HG03280 (cell line): ENCODE data around the gene MAST4.

Experiments
- ATAC-seq: cut with Tn5 transposase; IDR thresholded peaks from one replicate; pipeline ENCODE4 v1.9.1; 2021; ENCODE audit warnings: mild to moderate bottlenecking, moderate library complexity; ENCODE audit not compliant: unreplicated experiment

MAST4 gene

GRCh38 chr5:67058998-67059743, 463.0 kb downstream of the MAST4 start:
- no peak for ATAC-seq

- ATAC-seq = no peak
These were observed 463.7 kb downstream of the MAST4 start for GRCh38 chr5:67059744-67060490.

GRCh38 chr5:67061511-67061910, 465.3 kb downstream of the MAST4 start:
- ATAC-seq = no peak

GRCh38 chr5:67063055-67063454, 466.9 kb downstream of the MAST4 start:
- ATAC-seq = no peak

GRCh38 chr5:67063791-67064190, 467.6 kb downstream of the MAST4 start:
- ATAC-seq = no peak

GRCh38 chr5:67065237-67065636, 469.0 kb downstream of the MAST4 start:
- peak; percentile 69 for ATAC-seq

GRCh38 chr5:67065696-67066095, 469.5 kb downstream of the MAST4 start:
- no peak for ATAC-seq

- no peak for ATAC-seq
These were observed 470.6 kb downstream of the MAST4 start for GRCh38 chr5:67066815-67067214.

- no peak for ATAC-seq
These were observed 477.0 kb downstream of the MAST4 start for GRCh38 chr5:67073045-67073680.

GRCh38 chr5:67077296-67077695, 481.1 kb downstream of the MAST4 start:
- ATAC-seq = no peak

- no peak for ATAC-seq
These were observed 485.1 kb downstream of the MAST4 start for GRCh38 chr5:67081261-67081660.

- no peak for ATAC-seq
These were observed 486.7 kb downstream of the MAST4 start for GRCh38 chr5:67082941-67083340.

GRCh38 chr5:67085616-67086015, 489.4 kb downstream of the MAST4 start:
- ATAC-seq = no peak

GRCh38 chr5:67089200-67089725, 493.1 kb downstream of the MAST4 start:
- ATAC-seq = no peak

- no peak for ATAC-seq
These were observed 493.8 kb downstream of the MAST4 start for GRCh38 chr5:67090040-67090439.

- no peak for ATAC-seq
These were observed 494.4 kb downstream of the MAST4 start for GRCh38 chr5:67090593-67090992.

GRCh38 chr5:67092535-67092934, 496.3 kb downstream of the MAST4 start:
- no peak for ATAC-seq

- no peak for ATAC-seq
These were observed 497.1 kb downstream of the MAST4 start for GRCh38 chr5:67093279-67093678.

GRCh38 chr5:67094476-67095300, 498.5 kb downstream of the MAST4 start:
- no peak for ATAC-seq

- no peak for ATAC-seq
These were observed 499.4 kb downstream of the MAST4 start for GRCh38 chr5:67095346-67096171.
